Cardiac muscle cell (in vitro differentiated cells and primary cell): Measurements from ENCODE around the gene HUS1. TPM values are rescaled to one million over a fixed set of nuclear protein-coding genes. Genes with fewer than 3 reads are reported as not detected.

Experiments
- DNase-seq, 2 donors: peaks; one replicate each; pipeline versions ENCODE4 v3.0.0 to v3.0.0-alpha.2; 2010 to 2017; ENCODE audit warnings: low read depth in 1 of 2, low spot score in 1 of 2
- H3K27ac ChIP-seq: fragments of 200-600 bp; sonication (generic); 2 replicates; pipeline ENCODE4 v1.5.1; 2016
- H3K27me3 ChIP-seq: fragments of 200-600 bp; sonication (generic); 2 replicates; pipeline ENCODE4 v1.6.0; 2016; ENCODE audit warnings: control low read depth
- H3K36me3 ChIP-seq: fragments of 200-600 bp; sonication (generic); 2 replicates; pipeline ENCODE4 v1.5.1; 2016; ENCODE audit warnings: control low read depth
- H3K4me1 ChIP-seq: fragments of 200-600 bp; sonication (generic); 2 replicates; pipeline ENCODE4 v1.8.1; 2017; ENCODE audit warnings: low read depth, mild to moderate bottlenecking, mixed run types
- H3K4me3 ChIP-seq: fragments of 200-600 bp; sonication (generic); 2 replicates; pipeline ENCODE4 v1.5.1; 2016; ENCODE audit warnings: mild to moderate bottlenecking
- H3K9me3 ChIP-seq: fragments of 200-600 bp; sonication (generic); 2 replicates; pipeline ENCODE4 v1.5.1; 2017; ENCODE audit warnings: low read depth, mild to moderate bottlenecking, control low read depth
- CTCF ChIP-seq: IDR thresholded peaks from 2 replicates; pipeline ENCODE4 v1.5.1; 2012; ENCODE audit warnings: low read depth, mild to moderate bottlenecking, low read length
- polyA plus RNA-seq: library from polyadenylated mRNA; unstranded; fragments of >200 nt; fragmentation: Nextera tagmentation; extraction: Ambion mirVana; gene quantifications from 2 replicates; pipeline ENCODE4 v1.2.1, GENCODE V29; 2016
- total RNA-seq: library from RNA; depleted of rRNA; stranded (reverse); fragments of >200 nt; gene quantifications from 2 replicates; pipeline ENCODE4 v1.2.3, GENCODE V29; 2016

HUS1 gene
- total and polyA plus RNA-seq, 2 experiments from 2014 or later = 19.6 to 37.4 TPM

- H3K4me1 ChIP-seq = peaks cover 11% of the 10 kb centered on the region
- H3K27me3 ChIP-seq = no peaks in the 10 kb centered on the region
- H3K36me3 ChIP-seq = no peaks in the 10 kb centered on the region
- TF ChIP-seq CTCF = no peak
- no peaks in the 10 kb centered on the region for H3K9me3 ChIP-seq
- DNase-seq = peak; percentile 36 to 63
- H3K4me3 ChIP-seq = no peak overlapping the region
- H3K27ac ChIP-seq = peak overlapping the region; percentile 71
Measured at GRCh38 chr7:47940088-47941013, 39.1 kb downstream of the HUS1 start.

GRCh38 chr7:47939425-47940036 is 39.9 kb downstream of the HUS1 start:
- Histone ChIP-seq H3K36me3 (no peaks in the 10 kb centered on the region), H3K4me3 (no peak overlapping the region), H3K4me1 (peaks cover 11% of the 10 kb centered on the region), H3K9me3 (no peaks in the 10 kb centered on the region), H3K27ac (no peak overlapping the region), H3K27me3 (no peaks in the 10 kb centered on the region)
- no peak for TF ChIP-seq CTCF
- no peak for DNase-seq

GRCh38 chr7:47938574-47939165 is 40.7 kb downstream of the HUS1 start:
- no peak overlapping the region for H3K27ac ChIP-seq
- peaks cover 11% of the 10 kb centered on the region for H3K4me1 ChIP-seq
- no peaks in the 10 kb centered on the region for H3K27me3 ChIP-seq
- peak; percentile 10 for TF ChIP-seq CTCF
- no peak overlapping the region for H3K4me3 ChIP-seq
- no peak for DNase-seq
- H3K9me3 ChIP-seq = no peaks in the 10 kb centered on the region
- no peaks in the 10 kb centered on the region for H3K36me3 ChIP-seq

- no peak for DNase-seq
- no peak for TF ChIP-seq CTCF
- Histone ChIP-seq H3K4me1 (peaks cover 11% of the 10 kb centered on the region), H3K27ac (no peak overlapping the region), H3K4me3 (no peak overlapping the region), H3K9me3 (no peaks in the 10 kb centered on the region), H3K36me3 (no peaks in the 10 kb centered on the region), H3K27me3 (no peaks in the 10 kb centered on the region)
Measured at GRCh38 chr7:47937711-47938573, 41.5 kb downstream of the HUS1 start.

GRCh38 chr7:47937065-47937687 is 42.2 kb downstream of the HUS1 start:
- Histone ChIP-seq H3K27ac (no peak overlapping the region), H3K27me3 (no peaks in the 10 kb centered on the region), H3K36me3 (no peaks in the 10 kb centered on the region), H3K4me1 (peaks cover 11% of the 10 kb centered on the region), H3K9me3 (no peaks in the 10 kb centered on the region), H3K4me3 (no peak overlapping the region)
- TF ChIP-seq CTCF = no peak
- no peak for DNase-seq
